Measurements from ENCODE around the gene ZNF107.
"Not testable (repeated sequence)": the region's sequence is repeated elsewhere in the genome, so short reads cannot be mapped to it uniquely, and the experiment has no call there.

ZNF107 gene

DNA sequence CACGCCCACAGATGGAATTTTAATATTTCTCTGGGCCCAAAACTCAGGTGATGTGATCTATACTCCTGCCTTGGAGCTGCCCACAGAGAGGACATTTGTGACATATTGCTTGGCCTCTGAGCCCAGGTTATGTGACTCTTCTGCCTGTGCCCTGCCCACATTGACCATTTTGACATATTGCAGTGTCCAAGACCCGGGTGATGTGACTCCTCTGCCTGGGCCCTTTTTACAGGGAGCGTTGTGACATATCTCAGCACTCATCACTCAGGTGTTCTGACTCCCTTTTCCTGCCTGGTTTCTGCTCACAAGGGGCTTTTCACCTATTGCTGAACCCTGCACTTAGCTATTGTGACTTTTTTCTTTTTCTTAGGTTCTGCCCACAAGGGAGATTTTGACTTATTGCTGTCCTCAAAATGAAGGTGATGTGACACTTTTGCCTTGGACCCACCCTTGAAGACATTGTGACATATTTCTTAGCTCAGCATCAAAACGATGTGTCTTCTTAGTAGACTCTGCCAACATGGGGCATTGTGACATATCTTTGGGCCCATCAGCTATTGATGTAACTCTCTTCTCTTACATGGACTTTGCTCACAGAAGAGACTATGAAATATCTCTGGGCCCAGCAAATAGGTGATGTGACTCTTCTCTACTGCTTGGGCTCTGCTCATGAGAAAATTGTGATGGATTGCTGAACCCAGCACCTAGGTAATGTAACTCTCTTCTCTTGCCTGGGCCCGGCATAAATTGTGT lies 11.0 kb upstream of the ZNF107 start:
- no peak overlapping the region for H3K4me3 ChIP-seq (ENCODE audit: low read depth, low read length)
- DNase-seq (ENCODE audit: low read depth, low spot score): no peak
- TF ChIP-seq, protein P1, sequence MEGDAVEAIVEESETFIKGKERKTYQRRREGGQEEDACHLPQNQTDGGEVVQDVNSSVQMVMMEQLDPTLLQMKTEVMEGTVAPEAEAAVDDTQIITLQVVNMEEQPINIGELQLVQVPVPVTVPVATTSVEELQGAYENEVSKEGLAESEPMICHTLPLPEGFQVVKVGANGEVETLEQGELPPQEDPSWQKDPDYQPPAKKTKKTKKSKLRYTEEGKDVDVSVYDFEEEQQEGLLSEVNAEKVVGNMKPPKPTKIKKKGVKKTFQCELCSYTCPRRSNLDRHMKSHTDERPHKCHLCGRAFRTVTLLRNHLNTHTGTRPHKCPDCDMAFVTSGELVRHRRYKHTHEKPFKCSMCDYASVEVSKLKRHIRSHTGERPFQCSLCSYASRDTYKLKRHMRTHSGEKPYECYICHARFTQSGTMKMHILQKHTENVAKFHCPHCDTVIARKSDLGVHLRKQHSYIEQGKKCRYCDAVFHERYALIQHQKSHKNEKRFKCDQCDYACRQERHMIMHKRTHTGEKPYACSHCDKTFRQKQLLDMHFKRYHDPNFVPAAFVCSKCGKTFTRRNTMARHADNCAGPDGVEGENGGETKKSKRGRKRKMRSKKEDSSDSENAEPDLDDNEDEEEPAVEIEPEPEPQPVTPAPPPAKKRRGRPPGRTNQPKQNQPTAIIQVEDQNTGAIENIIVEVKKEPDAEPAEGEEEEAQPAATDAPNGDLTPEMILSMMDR (IDR thresholded peaks at IDR 0.05; ENCODE audit: low read depth, low read length): no peak
- in situ Hi-C loops (cut with HindIII; ENCODE audit: low sequenced_read_pairs): no loop called here

DNA sequence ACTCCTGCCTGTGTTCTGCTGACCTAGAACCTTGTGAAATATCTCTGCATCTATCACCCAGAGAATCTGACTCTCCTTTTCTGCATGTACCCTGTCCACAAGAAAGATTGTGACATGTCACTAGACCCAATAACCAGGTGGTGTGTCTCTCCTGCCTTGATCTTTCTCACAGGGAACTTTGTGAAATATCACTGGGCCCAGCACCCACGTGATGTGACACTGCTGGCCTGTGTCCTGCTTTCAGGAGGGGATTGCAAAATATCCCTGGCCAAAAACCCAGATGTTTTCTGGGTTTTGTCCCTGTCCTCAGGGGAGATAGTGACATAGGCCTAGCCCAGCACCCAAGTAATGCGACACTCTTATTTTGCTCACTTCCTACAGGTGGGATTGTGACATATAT lies 10.1 kb upstream of the ZNF107 start:
- H3K4me3 ChIP-seq (ENCODE audit: low read depth, low read length): no peak overlapping the region
- TF ChIP-seq, protein P1 (IDR thresholded peaks at IDR 0.05; ENCODE audit: low read depth, low read length): no peak
- in situ Hi-C loops (cut with HindIII; ENCODE audit: low sequenced_read_pairs): no loop called here
- no peak for DNase-seq (ENCODE audit: low read depth, low spot score)

DNA sequence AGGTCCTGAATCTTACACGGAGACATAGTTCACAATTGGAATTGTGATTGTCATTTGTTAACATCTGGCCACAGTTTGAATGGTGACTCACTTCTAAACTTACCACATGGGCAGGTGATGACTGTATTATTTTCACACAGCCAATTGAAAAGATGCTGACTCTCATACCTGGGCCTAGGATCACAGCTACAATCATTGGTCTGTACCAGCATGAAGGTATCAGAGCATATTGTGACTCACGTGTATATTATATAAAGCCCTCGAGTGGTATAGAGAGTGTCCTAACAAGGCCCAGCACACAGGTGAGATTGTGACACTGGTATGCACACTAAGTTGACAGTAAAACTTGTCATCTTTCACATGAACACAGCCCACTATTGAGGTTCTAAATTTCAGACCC lies 9.4 kb upstream of the ZNF107 start:
- in situ Hi-C loops (cut with HindIII; ENCODE audit: low sequenced_read_pairs): no loop called here
- TF ChIP-seq, protein P1 (IDR thresholded peaks at IDR 0.05; ENCODE audit: low read depth, low read length): no peak
- DNase-seq (ENCODE audit: low read depth, low spot score): no peak
- no peak overlapping the region for H3K4me3 ChIP-seq (ENCODE audit: low read depth, low read length)

DNA sequence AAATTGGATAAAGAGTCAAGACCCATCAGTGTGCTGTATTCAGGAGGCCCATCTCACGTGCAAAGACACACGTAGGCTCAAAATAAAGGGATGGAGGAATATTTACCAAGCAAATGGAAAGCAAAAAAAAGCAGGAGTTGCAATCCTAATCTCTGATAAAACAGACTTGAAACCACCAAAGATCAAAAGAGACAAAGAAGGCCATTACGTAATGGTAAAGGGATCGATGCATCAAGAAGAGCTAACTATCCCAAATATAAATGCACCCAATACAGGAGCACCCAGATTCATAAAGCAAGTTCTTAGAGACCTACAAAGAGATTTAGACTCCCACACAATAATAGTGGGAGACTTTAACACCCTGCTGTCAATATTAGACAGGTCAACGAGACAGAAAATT lies 3.8 kb upstream of the ZNF107 start:
- DNase-seq (ENCODE audit: low read depth, low spot score); in situ Hi-C loops (cut with HindIII; ENCODE audit: low sequenced_read_pairs); H3K4me3 ChIP-seq (ENCODE audit: low read depth, low read length): not testable (repeated sequence)

DNA sequence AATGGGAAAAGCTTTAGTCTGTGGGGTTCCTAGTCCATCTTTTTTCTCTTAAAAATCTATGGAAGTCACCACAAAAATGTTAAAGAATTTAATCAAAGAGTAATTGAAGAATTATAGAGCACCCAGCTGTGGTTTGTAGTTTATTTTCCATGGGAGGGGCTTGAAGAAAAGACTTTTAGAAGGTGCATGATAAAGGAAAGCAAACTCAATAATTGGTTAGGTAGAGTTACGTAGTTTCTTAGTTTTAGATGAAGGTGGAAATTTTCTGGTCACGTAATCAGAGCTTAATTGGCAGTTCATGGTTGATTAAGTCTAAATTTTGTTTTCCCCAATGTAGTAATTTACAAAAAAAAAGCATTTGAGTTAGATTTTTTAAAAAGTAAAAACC lies 724 bp downstream of the ZNF107 start:
- in situ Hi-C loops (cut with HindIII; ENCODE audit: low sequenced_read_pairs): no loop called here
- H3K4me3 ChIP-seq (ENCODE audit: low read depth, low read length): peak overlapping the region; percentile 82
- TF ChIP-seq, protein P1 (IDR thresholded peaks at IDR 0.05; ENCODE audit: low read depth, low read length): no peak
- no peak for DNase-seq (ENCODE audit: low read depth, low spot score)

DNA sequence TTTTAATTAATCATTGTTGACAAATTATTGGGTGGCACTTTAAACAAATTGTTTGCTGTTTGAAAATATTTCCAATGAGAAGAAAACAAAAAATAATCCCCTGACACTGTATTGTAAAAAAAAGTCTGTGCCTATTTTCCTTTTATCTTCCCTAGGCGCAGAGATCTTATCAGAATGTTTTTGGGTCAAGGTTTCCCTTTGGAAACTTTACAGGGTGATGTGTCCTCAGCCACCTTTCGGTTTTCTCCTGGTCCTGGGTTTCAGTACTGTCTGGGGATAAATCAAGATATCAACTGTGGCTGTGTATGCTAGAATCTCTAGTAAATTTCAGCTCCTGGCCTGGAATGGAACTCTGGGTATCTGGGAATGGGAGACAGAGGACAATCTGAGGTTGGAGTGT lies 1.4 kb downstream of the ZNF107 start:
- DNase-seq (ENCODE audit: low read depth, low spot score): no peak
- in situ Hi-C loops (cut with HindIII; ENCODE audit: low sequenced_read_pairs): no loop called here
- TF ChIP-seq, protein P1 (IDR thresholded peaks at IDR 0.05; ENCODE audit: low read depth, low read length): no peak
- H3K4me3 ChIP-seq (ENCODE audit: low read depth, low read length): no peak overlapping the region

DNA sequence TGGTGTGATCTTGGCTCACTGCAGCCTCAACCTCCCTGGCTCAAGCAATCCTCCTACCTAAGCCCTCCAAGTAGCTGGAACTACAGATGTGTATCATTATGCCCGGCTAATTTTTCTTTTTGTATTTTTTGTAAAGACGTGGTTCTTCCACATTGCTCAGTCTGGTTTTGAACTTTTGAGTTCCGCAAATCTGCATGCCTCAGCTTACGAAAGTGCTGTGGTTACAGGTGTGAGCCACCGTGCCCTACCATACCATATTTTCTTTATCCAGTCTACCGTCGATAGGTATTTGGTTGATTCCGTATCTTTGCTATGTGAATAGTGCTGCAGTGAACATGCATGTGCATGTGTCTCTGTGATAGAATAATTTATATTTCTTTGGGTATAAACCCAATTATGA lies 6.5 kb downstream of the ZNF107 start:
- in situ Hi-C loops (cut with HindIII; ENCODE audit: low sequenced_read_pairs): no loop called here
- no peak overlapping the region for H3K4me3 ChIP-seq (ENCODE audit: low read depth, low read length)
- TF ChIP-seq, protein P1 (IDR thresholded peaks at IDR 0.05; ENCODE audit: low read depth, low read length): no peak
- DNase-seq (ENCODE audit: low read depth, low spot score): no peak

Data from astrocyte of the spinal cord (primary cell).